GM12878 (cell line): ENCODE measurements around the gene ALG10. TPM values are rescaled to one million over a fixed set of nuclear protein-coding genes. Genes with fewer than 3 reads are reported as not detected.

Experiments
- ATAC-seq: fragments of 200-7000 bp; cut with Tn5 transposase; 3 replicates; pipeline ENCODE4 v1.9.1; 2020; ENCODE audit warnings: mild to moderate bottlenecking, moderate library complexity
- BruUV-seq: library from RNA; stranded (reverse); fragments of 400-500 nt; replicated peaks from 2 replicates; lab custom pipeline; 2021; lab: Mats Ljungman, UMichigan
- CTCF ChIA-PET: fragments of 300-600 bp; sonication (Branson Sonifier 250); formaldehyde crosslinking; extraction: SDS; loops from one replicate; lab custom pipeline; 2021; ENCODE audit warnings: inconsistent platforms; lab: Yijun Ruan, JAX
- POLR2A ChIA-PET: fragments of 350-600 bp; formaldehyde crosslinking; extraction: SDS; loops from one replicate; lab custom pipeline; 2021; ENCODE audit warnings: inconsistent platforms; lab: Charles Lee
- RAD21 ChIA-PET: fragments of 300-600 bp; sonication (Branson Sonifier 250); formaldehyde crosslinking; loops from one replicate; lab custom pipeline; 2023; ENCODE audit warnings: antibody characterized with exemption; ENCODE audit not compliant: unreplicated experiment; lab: Charles Lee
- SMC1A ChIA-PET: fragments of 300-600 bp; sonication (Branson Sonifier 250); formaldehyde crosslinking; loops from one replicate; lab custom pipeline; 2023; ENCODE audit not compliant: unreplicated experiment, uncharacterized antibody; lab: Charles Lee
- DNase-seq: peaks from one replicate; pipeline ENCODE4 v3.0.0-alpha.2; 2011; ENCODE audit warnings: low read depth, low spot score
- FAIRE-seq: peaks from 3 replicates; lab custom pipeline; 2011; peaks lifted over from hg19 to GRCh38; lab: Jason Lieb, UNC
- H2AFZ ChIP-seq: 2 replicates; pipeline ENCODE4 v1.6.0; 2011; ENCODE audit warnings: low read depth, low read length, control low read depth; ENCODE audit not compliant: control insufficient read depth
- H3K27ac ChIP-seq: 2 replicates; pipeline ENCODE4 v1.5.1; 2011; ENCODE audit warnings: control low read depth; ENCODE audit not compliant: control insufficient read depth, insufficient read depth
- H3K27me3 ChIP-seq, 2 experiments: replicated peaks in 1 of 2; 2 replicates each; pipeline versions ENCODE4 v1.6.0 to v1.6.1; 2011; ENCODE audit warnings: low read length in 1 of 2; ENCODE audit not compliant: control insufficient read depth in 2 of 2, insufficient read depth in 2 of 2
- H3K36me3 ChIP-seq, 2 experiments: 2 replicates each; pipeline ENCODE4 v1.5.1; 2011; ENCODE audit warnings: low read length in 1 of 2; ENCODE audit not compliant: control insufficient read depth in 2 of 2, insufficient read depth in 2 of 2
- H3K4me1 ChIP-seq: 2 replicates; pipeline ENCODE4 v1.6.1; 2011; ENCODE audit warnings: mild to moderate bottlenecking, low read length, moderate library complexity, mixed read lengths; ENCODE audit not compliant: control insufficient read depth, insufficient read depth
- H3K4me2 ChIP-seq: 2 replicates; pipeline ENCODE4 v1.6.0; 2011; ENCODE audit warnings: control low read depth; ENCODE audit not compliant: control insufficient read depth, insufficient read depth
- H3K4me3 ChIP-seq: fragments of 200-600 bp; sonication (generic); 2 replicates; pipeline ENCODE4 v1.5.1; 2016
- H3K79me2 ChIP-seq: 2 replicates; pipeline ENCODE4 v1.6.0; 2011; ENCODE audit warnings: low read length; ENCODE audit not compliant: control insufficient read depth, insufficient read depth
- H3K9ac ChIP-seq: 2 replicates; pipeline ENCODE4 v1.8.0; 2011; ENCODE audit warnings: low read length, control low read depth, mixed read lengths; ENCODE audit not compliant: control insufficient read depth, insufficient read depth
- H3K9me3 ChIP-seq: replicated peaks from 3 replicates; pipeline ENCODE4 v1.5.1; 2011; ENCODE audit warnings: mild to moderate bottlenecking, low read length; ENCODE audit not compliant: control insufficient read depth, insufficient read depth
- H4K20me1 ChIP-seq: 2 replicates; pipeline ENCODE4 v1.6.0; 2011; ENCODE audit not compliant: control insufficient read depth, insufficient read depth
- BCL11A ChIP-seq: IDR thresholded peaks from 2 replicates; pipeline ENCODE4 v1.6.1; 2011; ENCODE audit warnings: low read depth, low read length
- BCL3 ChIP-seq: IDR thresholded peaks from 2 replicates; pipeline ENCODE4 v1.6.1; 2011; ENCODE audit warnings: borderline replicate concordance, low read depth, mild to moderate bottlenecking, moderate library complexity, low read length; ENCODE audit not compliant: insufficient read depth, poor library complexity, severe bottlenecking
- BCLAF1 ChIP-seq: fragments of 450-650 bp; IDR thresholded peaks from 2 replicates; pipeline ENCODE4 v1.6.1; 2017; ENCODE audit warnings: antibody characterized with exemption, mild to moderate bottlenecking, moderate library complexity
- BMI1 ChIP-seq: fragments of 450-650 bp; IDR thresholded peaks from 2 replicates; pipeline ENCODE4 v1.6.1; 2016; ENCODE audit warnings: mild to moderate bottlenecking, moderate library complexity, borderline replicate concordance
- FOXK2 ChIP-seq: fragments of 450-650 bp; IDR thresholded peaks from 2 replicates; pipeline ENCODE4 v1.6.1; 2017; ENCODE audit warnings: mild to moderate bottlenecking, moderate library complexity
- KDM1A ChIP-seq: fragments of 200-600 bp; sonication (generic); IDR thresholded peaks from 2 replicates; pipeline ENCODE4 v1.6.1; 2016; ENCODE audit warnings: borderline replicate concordance
- MAX ChIP-seq: IDR thresholded peaks from 2 replicates; pipeline ENCODE4 v1.6.1; 2012; ENCODE audit warnings: low read depth, low read length, improper control_type of control experiment
- NRF1 ChIP-seq: conservative IDR thresholded peaks from 2 replicates; pipeline ENCODE4 v1.6.1; 2011; ENCODE audit warnings: mild to moderate bottlenecking, low read depth, low read length, improper control_type of control experiment
- PBX3 ChIP-seq: IDR thresholded peaks from 2 replicates; pipeline ENCODE4 v1.6.1; 2011; ENCODE audit warnings: mild to moderate bottlenecking, low read depth, low read length, moderate library complexity; ENCODE audit not compliant: insufficient replicate concordance
- RFX5 ChIP-seq: IDR thresholded peaks from 2 replicates; pipeline ENCODE4 v1.6.1; 2011; ENCODE audit warnings: low read depth, low read length, improper control_type of control experiment
- RUNX3 ChIP-seq: IDR thresholded peaks from 2 replicates; pipeline ENCODE4 v1.6.1; 2012; ENCODE audit warnings: low read length, inconsistent platforms
- STAT1 ChIP-seq: fragments of 450-650 bp; conservative IDR thresholded peaks from 2 replicates; pipeline ENCODE4 v1.6.1; 2014; ENCODE audit warnings: antibody characterized with exemption, mild to moderate bottlenecking
- TARDBP ChIP-seq: IDR thresholded peaks from 2 replicates; pipeline ENCODE4 v1.6.1; 2016; ENCODE audit warnings: borderline replicate concordance
- YY1 ChIP-seq: IDR thresholded peaks from 2 replicates; pipeline ENCODE4 v1.6.1; 2011; ENCODE audit warnings: low read depth, mild to moderate bottlenecking, low read length
- ZBTB40 ChIP-seq: fragments of 450-650 bp; IDR thresholded peaks from 2 replicates; pipeline ENCODE4 v1.6.1; 2016; ENCODE audit warnings: mild to moderate bottlenecking, moderate library complexity, borderline replicate concordance
- ZNF207 ChIP-seq: fragments of 450-650 bp; IDR thresholded peaks from 2 replicates; pipeline ENCODE4 v1.6.1; 2014; ENCODE audit warnings: antibody characterized with exemption, mild to moderate bottlenecking, borderline replicate concordance
- WGBS: methylation state at CpG from one replicate; pipeline ENCODE4 v1.1.6; 2016; ENCODE audit warnings: low lambda C conversion rate; ENCODE audit not compliant: insufficient replicate concordance, insufficient coverage; ENCODE audit errors: missing lambda C conversion rate; 5-methylcytosine and 5-hydroxymethylcytosine counted together
- in situ Hi-C: fragments of 300-500 bp; cut with MboI; formaldehyde crosslinking; loops from 9 replicates; pipeline ENCODE4 v1.14.3; 2018; ENCODE audit warnings: mixed read lengths
- intact Hi-C: fragments of 100-400 bp; cut with micrococcal nuclease; formaldehyde crosslinking; loops from one replicate; pipeline ENCODE4 v1.14.2; 2022; ENCODE audit not compliant: unreplicated experiment
- polyA plus RNA-seq, 11 experiments: library from polyadenylated mRNA; depleted of rRNA in 4 of 11; unstranded in 6 of 11; stranded (reverse) in 5 of 11; fragments of >200 nt; fragmentation: Nextera tagmentation in 4 of 11; fragmentation: Illumina TruSeq in 1 of 11; extraction: Ambion mirVana in 4 of 11; extraction: Trizol in 1 of 11; gene quantifications; 1 replicate in 1 of 11; 2 replicates in 10 of 11; pipeline versions ENCODE4 v1.2.1 to v1.2.3, GENCODE V29; 2011 to 2016; ENCODE audit warnings: inconsistent platforms in 2 of 11, missing spikeins in 2 of 11, low read depth in 1 of 11
- total RNA-seq, 4 experiments: library from RNA; depleted of rRNA in 3 of 4; stranded (reverse); fragments of >200 nt in 3 of 4; fragmentation: Illumina TruSeq in 1 of 4; extraction: Trizol in 1 of 4; gene quantifications; 2 replicates each; pipeline versions ENCODE4 v1.2.1 to v1.2.3, GENCODE V29; 2013 to 2021

The ALG10 gene
- total and polyA plus RNA-seq, 10 of the 15 experiments (the other 5 are each of a cell fraction or from before 2014, with no cell fraction given), result 3.1 to 25.4 (median 7.3) TPM

GRCh38 chr12:33988913-33989312, 33.4 kb upstream of the ALG10 start:
- Histone ChIP-seq H3K9ac (no peak overlapping the region), H3K27ac (no peak overlapping the region), H3K27me3 (no peaks in the 10 kb centered on the region), H3K79me2 (no peaks in the 10 kb centered on the region), H3K36me3 (no peaks in the 10 kb centered on the region), H4K20me1 (no peaks in the 10 kb centered on the region), H3K4me2 (no peak overlapping the region), H3K4me3 (no peak overlapping the region), H2AFZ (no peak overlapping the region), H3K9me3 (no peaks in the 10 kb centered on the region), H3K4me1 (no peaks in the 10 kb centered on the region)
- in situ Hi-C loops, result no loop called here
- no peak for DNase-seq
- ChIA-PET POLR2A (no interaction called here), SMC1A (no interaction called here), RAD21 (no interaction called here), CTCF (no interaction called here)
- no TSS peak for BruUV-seq
- intact Hi-C loops, result no loop called here
- ATAC-seq, result no peak
- 2% methylated on average over 3 of the region's 3 CpGs for WGBS
- no peak for FAIRE-seq
- no peak for TF ChIP-seq FOXK2
- TF ChIP-seq RFX5, result no peak
- no peak for TF ChIP-seq BCLAF1
- TF ChIP-seq PBX3, result no peak
- TF ChIP-seq STAT1, result no peak
- no peak for TF ChIP-seq TARDBP
- TF ChIP-seq ZNF207, result no peak
- no peak for TF ChIP-seq ZBTB40
- TF ChIP-seq MAX, result no peak
- no peak for TF ChIP-seq BCL3
- TF ChIP-seq RUNX3, result no peak
- TF ChIP-seq BCL11A, result no peak
- no peak for TF ChIP-seq NRF1
- TF ChIP-seq YY1, result no peak
- TF ChIP-seq BMI1, result no peak
- TF ChIP-seq KDM1A, result no peak
